Measurements from ENCODE around the gene SLC25A5.
A peak's percentile ranks its signal among the peaks of the same experiment; 100 is the strongest.
"Not testable (repeated sequence)": the region's sequence is repeated elsewhere in the genome, so short reads cannot be mapped to it uniquely, and the experiment has no call there.

Gene SLC25A5

DNA sequence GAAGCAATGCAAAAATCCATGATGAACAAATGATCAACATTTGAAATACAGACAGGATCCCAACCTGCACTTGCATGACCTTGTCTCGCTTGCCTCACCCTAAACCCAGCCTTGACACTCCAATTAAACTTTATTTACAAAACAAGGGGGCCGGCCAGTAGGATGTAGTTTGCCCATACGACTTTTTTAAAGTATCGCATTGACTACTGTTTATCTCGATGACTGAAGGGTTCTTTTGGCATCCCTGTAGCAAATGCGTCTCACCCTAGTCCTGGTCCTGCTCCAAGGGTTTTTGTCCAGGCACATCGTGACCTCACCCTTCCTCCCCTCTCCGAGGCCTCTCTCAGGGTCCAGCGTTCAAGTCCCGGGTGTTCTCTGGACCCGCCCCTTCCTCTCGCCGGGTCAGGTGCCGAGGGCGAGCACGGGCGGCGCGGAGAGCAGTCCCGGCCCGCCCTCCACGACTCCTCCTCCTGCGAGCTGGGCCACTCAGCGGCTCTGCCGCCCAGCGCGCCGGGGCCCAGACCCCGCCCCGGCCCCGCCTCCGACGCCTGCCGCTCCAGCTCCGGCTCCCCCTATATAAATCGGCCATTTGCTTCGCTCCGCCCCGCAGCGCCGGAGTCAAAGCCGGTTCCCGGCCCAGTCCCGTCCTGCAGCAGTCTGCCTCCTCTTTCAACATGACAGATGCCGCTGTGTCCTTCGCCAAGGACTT is at the start of gene SLC25A5:
TSS of gene SLC25A5 (plus strand) at position 603 of the 709 bp plus-strand sequence. CDS start at position 675, 72 bp downstream.
- DNase-seq, result peak; percentile 85

DNA sequence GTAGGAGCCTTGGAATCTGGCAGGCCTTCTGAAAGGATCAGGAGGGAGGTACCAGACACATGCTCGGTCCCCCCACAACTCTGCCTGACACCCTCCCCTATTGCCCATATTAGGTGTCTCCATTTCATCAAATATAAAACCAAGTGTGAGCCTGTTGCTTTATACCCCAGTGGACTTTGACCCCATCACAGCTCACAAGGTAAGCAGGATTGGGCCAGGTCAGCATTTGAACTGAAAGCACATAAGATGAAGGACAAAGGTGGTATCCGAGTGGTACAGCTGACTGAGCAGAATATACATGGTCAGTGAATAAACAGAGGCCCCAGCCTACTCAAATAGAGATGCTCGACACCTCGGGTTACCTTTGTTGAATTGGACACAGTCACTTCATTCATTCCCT is 49.1 kb upstream of the SLC25A5 start:
- no peak for DNase-seq

DNA sequence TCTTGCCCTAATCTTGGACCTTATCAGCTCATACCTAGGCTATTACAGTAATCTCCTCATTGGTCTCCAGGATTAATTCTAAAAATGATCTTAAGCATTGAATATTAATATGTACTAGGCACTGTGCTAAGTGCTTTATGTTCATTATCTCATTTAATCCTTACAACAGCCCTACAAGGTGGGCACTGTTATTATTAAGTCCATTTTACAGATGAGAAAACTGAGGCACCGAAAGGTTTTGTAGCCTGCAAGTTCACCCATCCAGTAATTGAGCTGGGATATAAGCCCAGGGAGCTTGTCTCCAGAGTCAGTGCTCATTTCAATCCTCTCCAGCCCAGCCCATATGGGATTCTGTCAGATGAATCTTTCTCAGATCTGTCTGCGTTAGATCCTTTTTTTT is 48.3 kb upstream of the SLC25A5 start:
- no peak for DNase-seq

DNA sequence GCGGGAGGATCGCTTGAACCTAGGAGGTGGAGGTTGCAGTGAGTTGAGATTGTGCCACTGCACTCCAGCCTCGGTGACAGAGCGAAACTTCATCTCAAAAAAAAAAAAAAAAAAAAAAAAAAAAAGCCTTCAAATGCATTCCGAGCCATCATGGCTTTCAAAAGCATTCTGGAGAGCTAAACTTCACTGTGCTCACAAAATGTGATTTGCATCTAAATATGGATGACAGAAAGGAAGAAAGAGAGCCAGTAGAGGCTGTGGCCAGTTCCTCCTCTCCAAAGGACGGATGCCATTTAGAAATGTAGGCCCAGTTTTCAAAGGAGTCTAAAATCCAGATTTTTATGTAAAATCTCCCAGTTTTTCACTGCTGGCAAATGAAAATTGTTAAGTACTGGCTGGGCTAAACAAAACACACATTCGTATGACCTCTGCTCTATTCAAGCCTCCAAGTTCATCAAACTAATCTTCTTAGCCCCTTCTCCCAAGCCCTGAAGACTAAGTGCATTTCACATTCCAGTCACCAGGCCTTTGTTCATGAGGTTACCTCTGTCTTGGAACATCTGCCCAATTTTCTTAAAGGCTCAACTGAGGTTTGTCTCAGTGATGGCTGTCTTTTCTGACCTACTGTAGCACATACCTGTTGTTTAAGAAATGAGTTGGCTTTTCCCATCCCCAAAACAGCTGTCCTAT is 47.1 kb upstream of the SLC25A5 start:
- no peak for DNase-seq

DNA sequence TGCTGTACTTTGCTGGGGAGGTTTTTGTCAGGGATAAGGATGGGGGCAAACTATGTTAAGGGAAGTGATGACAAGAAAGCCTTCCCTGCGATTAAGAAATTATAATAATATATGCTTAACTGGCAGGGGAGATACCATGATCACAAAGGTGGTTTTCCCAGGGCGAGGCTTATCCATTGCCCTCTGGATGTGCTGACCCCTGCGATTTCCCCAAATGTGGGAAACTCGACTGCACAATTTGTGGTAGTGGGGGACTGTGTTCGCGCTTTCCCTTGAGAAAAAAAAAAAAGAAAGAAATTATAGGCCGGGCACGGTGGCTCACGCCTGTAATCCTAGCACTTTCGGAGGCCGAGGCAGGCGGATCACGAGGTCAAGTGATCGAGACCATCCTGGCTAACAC is 44.6 kb upstream of the SLC25A5 start:
- no peak for DNase-seq

DNA sequence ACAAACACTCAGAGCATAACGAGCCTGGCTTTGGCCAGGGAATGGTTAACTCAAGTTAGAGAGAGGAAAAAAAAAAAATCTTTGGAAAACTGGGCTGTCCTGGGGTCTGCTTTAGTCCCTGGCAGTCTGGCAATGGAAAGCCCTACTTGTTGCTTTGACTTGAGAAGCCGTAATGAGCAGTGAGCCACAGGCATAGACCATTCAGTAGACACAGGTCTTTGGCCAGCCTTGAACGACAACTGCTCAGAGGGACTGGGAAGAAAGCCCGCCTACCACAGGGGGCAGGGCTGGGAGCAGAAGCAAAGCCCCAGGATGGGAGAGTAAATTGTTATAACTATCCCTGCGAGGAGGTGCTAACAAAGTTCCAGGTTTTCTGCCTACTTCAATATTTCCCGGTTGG is 43.2 kb upstream of the SLC25A5 start:
- no peak for DNase-seq

DNA sequence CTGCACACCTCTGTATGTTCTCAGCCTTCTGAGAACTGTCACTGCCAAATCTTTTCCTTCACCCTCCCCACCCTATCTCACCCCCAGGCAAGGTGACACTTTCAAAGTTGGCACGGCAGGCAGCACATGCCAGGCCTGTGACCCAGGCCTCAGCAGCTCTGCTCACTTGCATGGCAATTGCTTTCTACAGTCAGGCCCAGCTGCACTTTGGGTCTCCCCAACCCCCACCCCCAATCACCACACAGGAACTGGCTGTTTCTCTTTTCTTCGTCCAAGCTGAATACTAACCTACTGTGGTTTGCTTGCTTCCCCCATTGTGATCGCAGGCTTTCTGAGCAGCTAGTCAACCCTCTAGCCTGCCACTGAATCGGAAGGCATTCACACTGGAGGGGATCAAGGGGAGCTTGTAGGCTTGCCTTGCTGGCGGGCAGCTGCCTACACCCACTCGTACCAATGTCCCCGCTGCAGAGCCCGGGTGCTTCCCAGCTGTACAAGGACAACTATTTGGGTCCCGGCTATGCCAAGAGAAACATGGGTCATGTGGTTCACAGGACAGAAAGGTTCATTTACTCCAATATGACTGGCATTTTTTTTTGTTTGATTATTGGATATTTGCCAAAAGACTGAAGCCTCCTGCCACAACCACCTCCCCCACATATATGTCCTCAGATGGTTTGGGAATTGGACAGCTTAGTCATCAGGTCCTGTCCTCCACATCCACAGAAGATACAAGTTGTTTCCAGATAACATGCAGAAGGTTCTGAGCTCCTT is 41.0 kb upstream of the SLC25A5 start:
- DNase-seq, result peak; percentile 74

DNA sequence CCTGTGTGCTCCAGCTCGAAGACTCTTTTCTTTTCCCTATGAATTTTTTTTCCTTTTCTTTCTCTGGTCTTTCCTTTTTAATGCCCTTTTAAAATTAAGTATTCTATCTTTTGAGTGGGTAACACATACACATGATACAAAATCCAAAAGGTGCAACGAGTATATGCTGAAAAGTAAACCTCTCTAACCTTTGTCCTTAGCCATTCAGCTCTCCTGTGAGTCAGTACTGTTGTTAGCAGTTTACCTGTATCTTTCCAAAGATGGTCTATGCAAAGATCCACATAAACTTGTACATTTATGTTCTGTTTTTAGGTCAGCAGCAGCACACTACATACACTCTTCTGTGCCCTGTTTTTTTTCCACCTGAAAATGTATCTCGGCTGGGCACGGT is 40.5 kb upstream of the SLC25A5 start:
- DNase-seq, result no peak

DNA sequence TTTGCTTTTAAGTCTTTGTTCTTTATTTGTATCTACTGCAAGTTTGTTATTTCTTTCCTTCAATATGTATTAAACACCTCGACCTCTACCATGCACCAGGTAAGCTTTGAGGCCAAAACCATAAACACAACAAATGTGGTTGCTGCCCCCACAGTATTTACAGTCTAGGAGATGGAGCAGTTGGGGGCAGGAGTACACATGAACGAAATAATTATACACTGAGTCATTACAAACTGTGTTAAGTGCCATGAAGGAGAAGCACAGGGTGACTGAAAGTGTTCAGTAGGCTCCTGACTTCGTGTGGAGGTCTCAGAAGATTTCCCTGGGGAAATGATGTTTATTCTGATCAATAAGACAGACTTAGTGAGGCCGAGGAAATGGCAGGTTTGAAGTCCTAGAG is 38.8 kb upstream of the SLC25A5 start:
- no peak for DNase-seq

DNA sequence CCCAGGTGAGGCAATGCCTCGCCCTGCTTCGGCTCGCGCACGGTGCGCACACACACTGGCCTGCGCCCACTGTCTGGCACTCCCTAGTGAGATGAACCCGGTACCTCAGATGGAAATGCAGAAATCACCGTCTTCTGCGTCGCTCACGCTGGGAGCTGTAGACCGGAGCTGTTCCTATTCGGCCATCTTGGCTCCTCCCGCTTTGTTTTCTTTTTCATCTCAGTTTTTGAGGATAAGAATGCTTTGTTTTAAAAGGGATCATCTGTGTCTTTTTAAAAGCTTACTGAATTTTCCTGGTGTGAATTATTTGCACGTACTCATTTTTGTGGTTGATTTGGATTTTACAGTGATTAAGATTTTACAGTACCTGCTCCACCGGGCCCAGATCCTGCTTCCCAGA is 26.9 kb upstream of the SLC25A5 start:
- DNase-seq, result not testable (repeated sequence)

DNA sequence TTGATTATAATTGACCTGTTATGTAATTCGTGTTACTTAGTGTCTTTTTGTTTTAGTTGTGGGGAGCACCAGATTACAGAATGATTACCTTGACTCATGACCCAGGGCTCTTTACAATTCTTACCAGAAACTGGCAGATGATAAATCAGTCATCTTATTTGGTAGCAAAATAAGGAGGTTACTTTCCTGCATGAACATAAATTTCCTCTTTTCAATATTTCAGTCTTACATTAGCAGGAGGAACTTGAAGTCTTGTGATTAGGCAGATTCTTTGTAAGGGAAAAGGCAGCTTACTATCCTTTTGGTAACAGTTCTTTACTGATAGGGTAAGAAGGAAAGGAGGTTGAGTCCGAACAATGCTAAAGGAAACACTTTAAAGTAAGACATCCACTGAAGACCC is 26.0 kb upstream of the SLC25A5 start:
- DNase-seq, result no peak

DNA sequence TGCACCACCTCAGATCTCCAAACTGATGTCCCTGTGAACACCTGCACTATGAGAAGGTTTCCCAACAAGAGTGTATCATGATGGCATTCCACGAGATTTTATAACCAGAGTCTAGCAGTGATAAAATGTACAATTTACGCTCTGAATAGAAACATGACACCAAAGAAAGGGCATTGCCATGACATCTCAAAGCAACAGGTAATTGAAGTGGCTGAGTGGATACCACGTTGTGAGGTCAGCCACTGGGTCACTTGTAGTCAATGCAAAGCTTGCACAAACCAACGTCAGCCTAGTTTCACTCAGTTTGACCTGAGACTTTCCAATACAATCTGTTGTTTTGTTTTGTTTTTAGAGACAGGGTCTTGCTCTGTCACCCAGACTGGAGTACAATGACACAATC is 15.0 kb upstream of the SLC25A5 start:
- DNase-seq, result no peak

DNA sequence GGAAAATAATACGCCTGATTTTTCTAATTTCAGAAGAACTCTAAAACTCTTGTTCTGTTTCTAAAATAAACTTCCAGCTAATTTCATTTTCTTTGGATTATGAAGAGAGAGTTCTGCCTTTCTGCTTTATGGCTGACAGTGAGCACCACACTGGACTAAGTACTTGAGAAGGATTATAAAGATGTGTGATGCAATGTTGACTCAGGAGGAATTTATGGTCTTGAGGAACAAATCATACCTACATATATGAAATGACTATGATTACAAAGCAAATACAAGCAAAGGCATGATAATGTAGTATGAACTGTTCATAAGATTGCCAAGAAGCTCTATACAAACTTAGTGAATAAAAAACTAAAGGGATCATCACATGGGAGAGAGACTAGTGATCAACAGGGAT is 13.0 kb upstream of the SLC25A5 start:
- no peak for DNase-seq

DNA sequence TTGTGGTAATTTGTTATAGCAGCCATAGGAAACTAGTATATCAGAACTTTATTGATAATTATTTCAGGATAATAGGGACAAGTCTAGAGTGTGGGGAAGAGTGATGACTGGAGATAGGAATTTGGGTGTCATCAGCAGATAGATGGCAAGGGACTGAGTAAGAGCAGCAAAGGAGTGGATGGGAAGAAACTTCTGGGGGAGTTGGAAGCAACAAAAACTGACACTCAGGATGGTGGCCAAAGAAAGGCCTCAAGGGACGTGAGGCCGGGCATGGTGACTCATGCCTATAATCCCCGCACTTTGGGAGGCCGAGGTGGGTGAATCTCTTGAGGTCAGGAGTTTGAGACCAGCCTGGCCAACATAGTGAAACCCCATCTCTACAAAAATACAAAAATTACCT is 9.1 kb upstream of the SLC25A5 start:
- no peak for DNase-seq

DNA sequence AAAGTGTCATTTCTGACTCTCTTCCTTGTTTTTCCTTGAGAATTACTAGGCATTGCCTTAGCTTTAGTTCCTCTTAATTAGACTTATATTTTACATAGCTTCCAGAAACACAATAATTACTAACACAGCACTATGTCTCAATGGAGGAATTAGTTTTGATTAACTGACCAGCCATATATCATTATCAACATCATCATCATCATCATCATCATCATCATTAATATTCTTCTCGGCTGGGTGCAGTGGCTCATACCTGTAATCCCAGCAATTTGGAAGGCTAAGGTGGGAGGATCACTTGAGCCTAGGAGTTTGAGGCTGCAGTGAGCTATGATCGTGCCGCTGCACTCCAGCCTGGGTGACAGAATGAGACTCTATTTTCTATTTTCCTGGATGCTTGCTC is 2.7 kb upstream of the SLC25A5 start:
- DNase-seq, result no peak

DNA sequence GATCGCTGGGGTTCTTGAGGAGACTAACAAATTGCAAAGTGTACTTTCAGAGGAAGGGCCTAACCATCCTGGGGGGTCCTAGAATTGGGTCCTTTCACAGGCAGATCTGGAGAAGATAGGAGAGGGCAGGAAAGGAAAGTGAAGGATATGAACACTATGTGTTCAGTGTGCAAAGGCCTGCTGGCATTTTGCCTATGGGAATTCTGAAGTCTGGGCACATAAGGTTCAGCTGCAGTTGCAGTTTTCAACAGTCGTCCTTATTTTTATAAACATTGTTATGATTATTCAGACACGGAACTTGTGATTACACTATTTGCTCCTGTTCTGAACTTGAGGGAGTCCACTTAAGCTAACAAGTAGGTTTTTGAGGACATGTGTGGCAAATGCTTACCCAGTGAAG is 1.3 kb upstream of the SLC25A5 start:
- DNase-seq, result no peak

DNA sequence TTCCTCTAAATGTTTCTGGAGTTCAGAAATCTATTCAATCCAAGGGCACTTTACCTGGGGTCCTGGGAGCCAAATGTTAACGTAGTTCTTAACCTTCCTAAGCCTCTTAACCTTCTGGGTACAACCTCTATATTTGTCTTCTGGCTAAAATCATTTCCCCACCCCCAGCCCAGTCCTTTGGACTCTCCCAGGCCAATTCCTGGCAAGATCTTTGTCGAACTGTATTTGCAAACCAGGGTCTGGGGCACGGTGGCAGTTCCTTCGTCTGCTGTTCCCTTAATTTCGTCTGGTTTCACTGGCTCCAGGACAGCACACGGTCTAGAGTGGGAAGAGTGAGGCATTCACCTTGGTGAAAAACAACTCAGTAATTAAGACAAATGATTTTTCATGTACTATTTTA is 811 bp upstream of the SLC25A5 start:
- DNase-seq, result no peak

DNA sequence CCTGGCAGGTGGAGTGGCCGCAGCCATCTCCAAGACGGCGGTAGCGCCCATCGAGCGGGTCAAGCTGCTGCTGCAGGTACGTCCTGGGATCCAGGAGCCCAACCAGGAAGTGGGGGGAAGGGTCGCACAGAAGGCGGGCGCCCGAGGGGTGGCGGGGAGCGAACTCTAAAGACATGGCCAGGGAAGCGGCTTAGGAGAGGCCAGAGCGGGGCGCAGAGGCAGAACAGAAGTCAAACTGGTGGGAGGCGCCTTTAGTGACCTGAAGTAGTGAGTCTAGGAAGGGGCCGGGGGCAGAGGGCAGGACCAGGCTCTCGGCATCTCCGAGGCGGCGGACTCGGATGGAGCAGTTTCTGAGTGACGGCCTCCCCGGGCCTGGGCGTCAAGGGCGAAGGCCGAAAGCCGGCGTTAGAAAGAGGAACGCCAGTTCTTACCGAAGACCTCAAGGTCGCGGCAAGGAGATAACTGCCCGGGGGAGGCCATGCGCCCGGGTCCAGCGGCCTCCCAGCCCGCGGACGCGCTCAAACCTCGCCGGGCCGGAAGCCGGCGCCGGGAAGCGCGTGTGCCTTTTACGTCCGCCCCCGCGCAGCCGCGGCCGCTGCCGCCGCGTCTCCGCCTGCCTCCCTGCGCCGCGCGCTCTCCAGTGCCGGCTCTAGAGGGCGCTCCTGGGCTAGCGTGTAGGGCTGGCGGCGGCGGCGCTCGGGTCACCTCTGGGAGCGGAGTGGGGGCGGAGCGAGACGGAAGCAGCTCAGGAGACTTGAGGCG is 488 bp downstream of the SLC25A5 start:
- peak; percentile 85 for DNase-seq

DNA sequence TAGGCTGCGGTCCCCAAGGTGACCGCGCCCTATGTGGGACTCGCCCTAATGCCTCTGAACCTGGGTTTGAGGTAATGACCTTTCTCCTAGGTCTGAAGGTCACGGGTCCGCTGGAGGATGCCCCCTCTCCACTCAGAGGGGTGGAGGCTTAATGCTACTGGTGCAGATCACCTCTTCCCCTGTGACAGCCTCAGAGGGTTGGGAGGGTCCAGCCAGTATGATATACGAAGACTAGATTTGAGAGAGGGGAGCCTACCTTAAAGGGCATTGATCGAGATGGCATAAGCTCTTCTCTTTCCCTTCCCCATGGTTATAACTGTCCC is 1.0 kb downstream of the SLC25A5 start:
- no peak for DNase-seq

DNA sequence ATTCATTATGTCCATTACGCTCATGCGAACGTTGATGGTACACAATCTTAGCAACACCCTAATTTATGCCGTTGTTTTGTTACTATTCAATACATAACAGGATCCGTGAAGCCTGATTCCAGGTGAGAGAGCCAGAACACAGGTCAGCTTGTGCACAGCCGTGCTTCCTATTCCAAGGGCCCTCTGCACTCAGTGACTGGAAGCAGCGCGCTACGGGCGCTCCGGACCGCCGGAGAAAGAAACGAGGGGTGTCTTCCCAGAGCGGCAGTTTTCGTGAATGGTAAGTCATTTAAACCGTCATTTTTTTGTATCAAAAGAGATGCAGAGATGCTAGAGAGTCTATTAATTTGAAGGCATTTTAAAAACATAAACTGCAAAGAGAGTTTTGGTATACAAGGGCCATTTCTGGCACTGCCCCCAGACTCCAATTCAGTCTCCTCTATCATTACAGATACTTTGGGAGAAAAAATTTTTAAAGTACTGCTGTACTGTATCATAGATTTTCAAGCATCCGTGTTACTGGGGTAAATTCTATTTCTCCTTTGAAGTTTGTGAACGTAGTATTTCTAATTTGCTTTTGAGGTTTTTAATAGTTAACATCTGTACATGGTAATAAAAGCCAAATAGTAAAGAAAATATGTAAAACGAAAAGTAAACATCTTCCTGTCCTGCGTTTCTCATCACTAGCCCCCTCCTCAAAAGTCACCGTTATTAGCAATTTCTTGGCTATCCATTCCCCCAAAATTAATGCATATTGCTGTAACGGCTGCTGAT is 6.6 kb downstream of the SLC25A5 start:
- no peak for DNase-seq

DNA sequence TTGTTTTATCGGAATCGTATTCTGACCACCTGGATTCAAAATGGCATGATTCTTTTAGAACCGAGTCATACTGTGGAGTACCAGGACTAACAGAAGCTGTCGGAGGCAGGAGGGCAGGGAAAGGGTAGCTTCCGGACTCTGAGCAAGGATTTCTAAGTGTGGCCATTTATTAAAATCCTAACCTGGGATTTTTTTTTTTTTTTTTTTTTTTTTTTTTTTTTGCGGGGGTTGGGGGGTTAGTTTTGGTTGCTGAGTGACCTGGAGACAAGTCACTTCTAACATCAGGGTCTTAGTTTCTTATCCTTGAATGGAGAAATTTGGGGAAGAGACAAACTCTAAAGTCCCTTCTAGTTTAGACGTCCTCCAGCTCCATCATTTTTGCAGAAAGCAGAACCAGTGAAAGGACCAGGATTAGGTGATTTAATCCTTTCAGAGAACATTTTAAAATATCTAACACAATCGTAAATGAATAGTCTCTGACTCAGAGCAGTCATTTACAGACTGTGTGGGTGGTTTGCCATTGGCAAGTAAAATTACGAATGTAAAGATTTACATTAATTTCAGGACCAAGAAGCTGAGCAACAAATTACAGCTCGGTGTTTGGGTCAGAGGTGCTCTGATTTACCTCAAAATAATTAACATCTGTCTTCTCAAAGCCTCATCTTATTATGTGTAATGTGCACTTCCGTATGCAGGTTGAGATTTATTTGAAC is 7.3 kb downstream of the SLC25A5 start:
- DNase-seq, result no peak

DNA sequence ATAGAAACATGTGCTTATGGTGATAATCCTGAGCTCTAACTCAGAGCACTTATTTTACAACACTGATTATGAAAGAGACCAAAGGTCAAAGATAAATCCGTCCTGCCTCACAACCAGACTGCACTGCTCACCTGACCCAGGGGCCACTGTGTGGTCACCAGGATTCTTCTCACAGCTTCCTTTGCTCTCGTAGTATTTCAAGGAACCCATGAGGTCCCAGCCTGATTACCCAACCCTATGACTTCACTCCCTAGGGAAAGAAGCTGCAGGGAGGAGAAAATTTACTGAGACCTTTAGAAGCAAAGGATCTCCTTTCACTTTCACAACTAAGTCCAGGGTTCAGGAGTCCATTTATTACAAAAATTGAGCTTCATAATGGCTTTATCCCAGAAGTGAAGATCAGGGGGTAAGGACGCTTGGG is 9.6 kb downstream of the SLC25A5 start:
- no peak for DNase-seq
